ENCODE results near the gene PDZRN4.

DNA sequence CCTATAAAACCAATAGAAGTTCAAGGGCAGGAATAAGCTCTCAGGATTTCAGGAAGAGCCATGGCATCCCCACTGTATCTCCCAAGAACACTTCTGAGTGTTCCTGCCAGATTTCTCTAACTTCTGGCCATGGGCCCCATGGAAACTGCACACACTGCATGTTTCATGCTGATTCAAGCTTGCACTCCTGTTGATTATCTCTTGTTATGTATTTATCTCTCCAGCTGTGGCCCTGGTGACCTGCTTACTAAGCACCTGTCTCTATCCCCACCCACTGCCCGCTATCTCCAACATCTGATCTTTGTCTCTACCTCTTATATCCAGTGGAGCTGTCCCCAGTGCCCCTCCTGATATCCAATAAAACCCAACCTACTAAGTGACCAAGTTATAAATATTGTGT, 285.3 kb downstream of the PDZRN4 start:
- TF ChIP-seq, protein P1, sequence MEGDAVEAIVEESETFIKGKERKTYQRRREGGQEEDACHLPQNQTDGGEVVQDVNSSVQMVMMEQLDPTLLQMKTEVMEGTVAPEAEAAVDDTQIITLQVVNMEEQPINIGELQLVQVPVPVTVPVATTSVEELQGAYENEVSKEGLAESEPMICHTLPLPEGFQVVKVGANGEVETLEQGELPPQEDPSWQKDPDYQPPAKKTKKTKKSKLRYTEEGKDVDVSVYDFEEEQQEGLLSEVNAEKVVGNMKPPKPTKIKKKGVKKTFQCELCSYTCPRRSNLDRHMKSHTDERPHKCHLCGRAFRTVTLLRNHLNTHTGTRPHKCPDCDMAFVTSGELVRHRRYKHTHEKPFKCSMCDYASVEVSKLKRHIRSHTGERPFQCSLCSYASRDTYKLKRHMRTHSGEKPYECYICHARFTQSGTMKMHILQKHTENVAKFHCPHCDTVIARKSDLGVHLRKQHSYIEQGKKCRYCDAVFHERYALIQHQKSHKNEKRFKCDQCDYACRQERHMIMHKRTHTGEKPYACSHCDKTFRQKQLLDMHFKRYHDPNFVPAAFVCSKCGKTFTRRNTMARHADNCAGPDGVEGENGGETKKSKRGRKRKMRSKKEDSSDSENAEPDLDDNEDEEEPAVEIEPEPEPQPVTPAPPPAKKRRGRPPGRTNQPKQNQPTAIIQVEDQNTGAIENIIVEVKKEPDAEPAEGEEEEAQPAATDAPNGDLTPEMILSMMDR (IDR thresholded peaks at IDR 0.05): no peak
- no peak for TF ChIP-seq POLR2A (IDR thresholded peaks at IDR 0.05)
